GM21576 (cell line): ENCODE results near the gene ANKS6.
"Not testable (repeated sequence)": the region's sequence is repeated elsewhere in the genome, so short reads cannot be mapped to it uniquely, and the experiment has no call there.

Experiments used
- ATAC-seq: cut with Tn5 transposase; IDR thresholded peaks from one replicate; pipeline ENCODE4 v1.9.1; 2021; ENCODE audit warnings: mild to moderate bottlenecking, moderate library complexity; ENCODE audit not compliant: unreplicated experiment

The ANKS6 gene

GRCh38 chr9:98708103-98708932 lies 88.0 kb downstream of the ANKS6 start:
- no peak for ATAC-seq

DNA sequence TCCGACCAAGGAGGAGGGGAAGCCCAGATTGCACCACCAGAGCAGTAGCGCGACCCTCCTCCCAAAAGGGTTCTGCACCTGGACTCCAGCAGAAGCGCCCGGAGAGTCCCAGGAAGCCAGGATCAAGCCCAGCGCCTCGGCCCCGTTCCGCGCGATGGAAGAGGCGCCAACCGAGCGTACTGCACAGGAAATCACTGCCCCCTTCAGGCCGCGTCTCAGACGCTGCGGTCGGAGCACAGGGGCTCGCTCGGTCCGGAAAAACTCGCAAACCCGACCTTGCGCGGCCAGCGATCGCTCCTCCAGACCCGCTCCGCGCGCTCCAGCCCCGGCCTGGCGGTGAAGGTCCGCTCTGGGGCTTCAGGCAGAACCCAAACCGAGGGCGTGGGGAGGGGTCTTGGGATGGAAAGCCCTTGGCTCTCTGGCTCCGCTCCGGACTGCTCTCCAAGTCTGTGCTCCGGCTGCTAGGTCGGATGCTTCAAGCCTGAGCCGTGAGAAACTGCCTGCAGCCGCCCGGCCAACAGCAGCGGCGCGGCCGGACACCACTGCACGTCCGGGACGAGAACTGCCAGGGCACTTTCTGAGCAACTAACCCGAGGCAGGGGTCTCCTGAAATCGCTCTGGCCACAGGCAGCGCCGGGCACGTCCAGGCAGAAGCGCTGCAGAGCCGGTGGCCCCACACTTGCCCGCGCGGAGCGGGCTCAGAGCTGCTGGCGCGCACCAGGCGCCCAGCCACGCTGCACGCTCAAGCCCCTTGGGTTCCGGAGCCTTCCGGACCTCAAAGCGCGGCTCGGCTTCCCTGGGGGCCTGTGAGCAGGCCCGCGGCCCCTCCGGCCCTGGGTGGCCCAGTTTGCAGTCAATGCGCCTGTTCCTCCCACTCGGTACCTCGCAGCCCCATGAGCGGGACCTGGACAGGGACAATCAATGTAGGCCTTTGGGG lies 88.9 kb downstream of the ANKS6 start:
- ATAC-seq: no peak

GRCh38 chr9:98706651-98707165 lies 89.6 kb downstream of the ANKS6 start:
- no peak for ATAC-seq

GRCh38 chr9:98702835-98703380 lies 93.4 kb downstream of the ANKS6 start:
- ATAC-seq: no peak

DNA sequence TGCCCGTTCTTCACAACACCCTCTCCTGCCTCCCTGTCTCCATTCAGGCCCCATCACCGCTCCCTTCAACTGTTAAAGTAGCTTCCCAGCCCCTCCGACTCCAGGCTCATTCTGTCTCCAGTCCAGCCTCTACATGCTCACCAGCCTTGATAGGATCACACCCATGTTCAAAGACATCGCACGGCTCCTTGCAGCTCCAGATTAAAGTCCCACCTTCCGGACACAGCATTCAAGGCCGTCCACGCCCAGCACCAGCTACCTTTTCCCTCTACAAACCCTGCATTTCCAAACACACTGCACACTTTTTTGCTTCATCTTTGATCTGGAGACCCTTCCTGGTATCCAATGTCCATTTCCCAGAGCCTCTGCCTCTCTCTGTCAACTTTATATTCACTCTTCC lies 94.0 kb downstream of the ANKS6 start:
- ATAC-seq: no peak

- ATAC-seq: no peak
Measured at GRCh38 chr9:98701576-98701975, 94.8 kb downstream of the ANKS6 start.

GRCh38 chr9:98700801-98701200 lies 95.6 kb downstream of the ANKS6 start:
- ATAC-seq: no peak

- no peak for ATAC-seq
Measured at GRCh38 chr9:98698856-98699255, 97.5 kb downstream of the ANKS6 start.

- ATAC-seq: no peak
Measured at GRCh38 chr9:98694943-98695342, 101.4 kb downstream of the ANKS6 start.

DNA sequence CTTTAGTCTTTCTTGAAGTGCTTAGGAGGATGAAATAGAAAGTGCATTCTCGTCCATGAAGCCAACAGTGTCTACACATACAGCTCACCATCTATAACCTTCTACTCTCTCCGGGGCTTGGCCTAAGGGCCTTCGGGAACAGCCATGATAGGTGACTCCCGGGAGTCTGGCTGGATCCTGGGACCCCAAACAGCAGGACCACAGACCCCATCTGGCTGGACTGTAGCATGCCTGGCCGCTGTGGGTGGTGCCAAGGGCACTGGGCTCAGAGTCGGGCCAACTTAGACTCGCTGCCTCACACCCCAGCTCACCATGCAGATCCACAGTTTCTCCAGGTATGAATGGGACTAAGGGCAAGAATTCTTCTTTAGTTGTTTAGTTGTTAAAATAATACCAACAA lies 104.0 kb downstream of the ANKS6 start:
- ATAC-seq: no peak

DNA sequence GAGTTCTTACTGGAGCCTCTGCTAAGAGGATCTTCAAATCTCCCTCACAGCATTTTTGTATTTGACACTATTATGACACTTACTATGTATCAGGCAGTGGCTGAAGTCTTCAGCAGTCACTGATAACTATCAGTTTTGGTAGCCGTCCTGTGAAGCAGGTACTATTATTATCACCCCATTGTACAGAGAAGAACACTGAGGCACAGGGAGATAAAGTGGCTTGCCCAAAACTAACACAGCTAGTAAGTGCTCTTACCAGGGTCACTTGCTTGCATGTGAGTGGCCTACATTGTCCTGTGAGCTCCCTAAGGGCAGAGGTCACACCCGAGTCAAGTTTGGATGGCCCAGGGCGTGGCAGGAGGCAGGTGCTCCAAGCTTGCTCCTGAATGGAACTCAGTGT lies 104.5 kb downstream of the ANKS6 start:
- ATAC-seq: no peak

- no peak for ATAC-seq
Measured at GRCh38 chr9:98690686-98691085, 105.7 kb downstream of the ANKS6 start.

DNA sequence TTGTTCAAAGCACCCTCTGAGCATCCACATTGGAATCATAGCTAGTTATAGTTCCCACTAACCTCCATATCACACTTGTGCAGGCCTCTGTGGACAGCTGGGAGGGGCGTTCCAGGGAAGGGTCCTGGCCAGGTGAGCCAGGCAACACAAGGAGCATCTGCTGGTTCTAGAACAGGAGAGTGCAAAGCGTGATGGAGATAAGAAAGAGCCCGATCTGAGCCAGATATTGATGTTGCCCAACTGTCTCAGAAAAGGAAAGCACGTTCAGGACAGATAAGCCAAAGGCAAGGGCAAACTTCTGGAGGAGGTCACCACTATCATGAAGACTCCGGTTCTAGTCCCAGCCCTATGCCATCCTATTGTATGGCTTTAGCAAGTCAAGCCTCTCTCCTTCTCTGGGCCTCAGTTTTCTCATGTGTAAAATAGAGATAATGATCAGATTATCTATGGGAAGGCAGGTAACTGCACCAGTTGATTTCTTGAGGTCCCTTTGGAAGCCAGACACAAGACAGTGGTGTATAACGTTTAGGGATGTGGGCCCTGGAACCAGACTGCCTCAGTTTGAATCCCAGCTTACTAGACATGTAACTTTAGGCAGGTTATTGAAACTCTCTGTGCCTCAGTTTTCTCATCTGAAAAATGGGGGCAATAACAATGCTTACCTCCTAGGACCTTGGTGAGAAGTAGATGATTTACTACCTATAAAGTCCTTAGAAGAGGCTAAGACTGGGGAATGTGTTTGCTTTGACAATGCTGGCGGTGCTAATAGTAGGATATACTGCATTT lies 107.5 kb downstream of the ANKS6 start:
- ATAC-seq: no peak

GRCh38 chr9:98687911-98688310 lies 108.4 kb downstream of the ANKS6 start:
- no peak for ATAC-seq

GRCh38 chr9:98686961-98687855 lies 109.1 kb downstream of the ANKS6 start:
- ATAC-seq: no peak

- ATAC-seq: not testable (repeated sequence)
Measured at GRCh38 chr9:98684816-98685215, 111.5 kb downstream of the ANKS6 start.
